HEK293 (cell line): ENCODE results near the gene CATSPERD.
A peak's percentile ranks its signal among the peaks of the same experiment; 100 is the strongest.

ENCODE experiments used
- CTCF ChIA-PET: fragments of 350-600 bp; formaldehyde crosslinking; extraction: SDS; loops from one replicate; lab custom pipeline; 2021; ENCODE audit warnings: antibody characterized with exemption; lab: Yijun Ruan, JAX
- POLR2A ChIA-PET: fragments of 300-600 bp; formaldehyde crosslinking; extraction: SDS; loops from one replicate; lab custom pipeline; 2020; ENCODE audit warnings: antibody characterized with exemption, inconsistent platforms; lab: Yijun Ruan, JAX
- H3K27ac ChIP-seq: fragments of 200-500 bp; sonication (Bioruptor generic); 2 replicates; pipeline ENCODE4 v1.5.1; 2014; ENCODE audit warnings: low read depth, low read length, control low read depth, inconsistent platforms; ENCODE audit errors: extremely low read depth
- H3K36me3 ChIP-seq, 2 experiments: fragments of 200-500 bp in 1 of 2; sonication (Bioruptor generic) in 1 of 2; 1 replicate in 1 of 2; 2 replicates in 1 of 2; pipeline ENCODE4 v1.5.1; 2014 to 2017; ENCODE audit warnings: inconsistent platforms in 2 of 2, low read length in 2 of 2; ENCODE audit not compliant: control insufficient read depth in 2 of 2, insufficient read depth in 1 of 2
- H3K4me1 ChIP-seq: fragments of 200-500 bp; sonication (Bioruptor generic); 2 replicates; pipeline ENCODE4 v1.5.1; 2014; ENCODE audit warnings: mild to moderate bottlenecking, low read length, inconsistent platforms; ENCODE audit not compliant: control insufficient read depth, insufficient read depth
- H3K4me3 ChIP-seq: 2 replicates; pipeline ENCODE4 v1.5.1; 2011; ENCODE audit warnings: low read depth, mild to moderate bottlenecking, control low read depth, low read length, moderate library complexity
- H3K9me3 ChIP-seq: fragments of 200-500 bp; sonication (Bioruptor generic); 2 replicates; pipeline ENCODE4 v1.5.1; 2014; ENCODE audit warnings: low read depth, low read length, inconsistent platforms; ENCODE audit not compliant: control insufficient read depth, insufficient read depth
- EGR2 ChIP-seq: fragments of 450-650 bp; formaldehyde crosslinking; IDR thresholded peaks from 2 replicates; pipeline ENCODE4 v1.5.1; 2016; ENCODE audit warnings: low read depth, missing biosample characterization, missing genetic modification characterization
- IKZF3 ChIP-seq: fragments of 450-650 bp; IDR thresholded peaks from 2 replicates; pipeline ENCODE4 v1.5.0; 2018; ENCODE audit warnings: missing biosample characterization, mild to moderate bottlenecking, missing genetic modification characterization, moderate library complexity
- KLF1 ChIP-seq: fragments of 450-650 bp; formaldehyde crosslinking; IDR thresholded peaks from 2 replicates; pipeline ENCODE4 v1.5.1; 2016; ENCODE audit warnings: missing biosample characterization, missing genetic modification characterization
- KLF8 ChIP-seq: fragments of 450-650 bp; formaldehyde crosslinking; IDR thresholded peaks from 2 replicates; pipeline ENCODE4 v1.5.1; 2016; ENCODE audit warnings: missing biosample characterization, missing genetic modification characterization
- KLF9 ChIP-seq: fragments of 450-650 bp; formaldehyde crosslinking; IDR thresholded peaks from 2 replicates; pipeline ENCODE4 v1.5.1; 2016; ENCODE audit warnings: missing biosample characterization, missing genetic modification characterization, low read depth
- RBAK ChIP-seq: fragments of 450-650 bp; formaldehyde crosslinking; IDR thresholded peaks from 2 replicates; pipeline ENCODE4 v1.5.1; 2016; ENCODE audit warnings: missing biosample characterization, missing genetic modification characterization
- SALL2 ChIP-seq: fragments of 450-650 bp; formaldehyde crosslinking; IDR thresholded peaks from 2 replicates; pipeline ENCODE4 v1.5.0; 2017; ENCODE audit warnings: missing biosample characterization, mild to moderate bottlenecking, missing genetic modification characterization, borderline replicate concordance
- SCRT2 ChIP-seq: fragments of 450-650 bp; formaldehyde crosslinking; IDR thresholded peaks from 2 replicates; pipeline ENCODE4 v1.5.1; 2016; ENCODE audit warnings: missing biosample characterization, missing genetic modification characterization
- SP7 ChIP-seq: fragments of 450-650 bp; formaldehyde crosslinking; IDR thresholded peaks from 2 replicates; pipeline ENCODE4 v1.5.1; 2016; ENCODE audit warnings: missing biosample characterization, missing genetic modification characterization
- ZIC2 ChIP-seq: fragments of 450-650 bp; formaldehyde crosslinking; IDR thresholded peaks from 2 replicates; pipeline ENCODE4 v1.5.1; 2016; ENCODE audit warnings: missing biosample characterization, missing genetic modification characterization
- ZNF10 ChIP-seq: fragments of 450-650 bp; formaldehyde crosslinking; IDR thresholded peaks from 2 replicates; pipeline ENCODE4 v1.5.1; 2017; ENCODE audit warnings: missing biosample characterization, missing genetic modification characterization
- ZNF223 ChIP-seq: fragments of 450-650 bp; formaldehyde crosslinking; IDR thresholded peaks from 2 replicates; pipeline ENCODE4 v1.5.1; 2016; ENCODE audit warnings: missing biosample characterization, missing genetic modification characterization
- ZNF24 ChIP-seq: fragments of 450-650 bp; formaldehyde crosslinking; IDR thresholded peaks from 2 replicates; pipeline ENCODE4 v1.5.1; 2016; ENCODE audit warnings: missing biosample characterization, missing genetic modification characterization
- ZNF302 ChIP-seq: fragments of 450-650 bp; formaldehyde crosslinking; IDR thresholded peaks from 2 replicates; pipeline ENCODE4 v1.5.1; 2016; ENCODE audit warnings: missing biosample characterization, missing genetic modification characterization, low read depth
- ZNF311 ChIP-seq: fragments of 450-650 bp; formaldehyde crosslinking; IDR thresholded peaks from 2 replicates; pipeline ENCODE4 v1.5.1; 2017; ENCODE audit warnings: missing biosample characterization, missing genetic modification characterization, borderline replicate concordance
- ZNF324 ChIP-seq: fragments of 450-650 bp; formaldehyde crosslinking; IDR thresholded peaks from 2 replicates; pipeline ENCODE4 v1.5.1; 2016; ENCODE audit warnings: missing biosample characterization, missing genetic modification characterization
- ZNF335 ChIP-seq: fragments of 450-650 bp; formaldehyde crosslinking; conservative IDR thresholded peaks from 2 replicates; pipeline ENCODE4 v1.5.1; 2016; ENCODE audit warnings: missing biosample characterization, missing genetic modification characterization
- ZNF366 ChIP-seq: fragments of 450-650 bp; formaldehyde crosslinking; conservative IDR thresholded peaks from 2 replicates; pipeline ENCODE4 v1.5.1; 2016; ENCODE audit warnings: missing biosample characterization, missing genetic modification characterization
- ZNF391 ChIP-seq: fragments of 450-650 bp; formaldehyde crosslinking; IDR thresholded peaks from 2 replicates; pipeline ENCODE4 v1.5.1; 2016; ENCODE audit warnings: low read depth, missing biosample characterization, missing genetic modification characterization, borderline replicate concordance
- ZNF530 ChIP-seq: fragments of 450-650 bp; formaldehyde crosslinking; IDR thresholded peaks from 2 replicates; pipeline ENCODE4 v1.5.1; 2016; ENCODE audit warnings: low read depth, missing biosample characterization, missing genetic modification characterization
- ZNF560 ChIP-seq: fragments of 450-650 bp; formaldehyde crosslinking; IDR thresholded peaks from 2 replicates; pipeline ENCODE4 v1.5.1; 2017; ENCODE audit warnings: missing biosample characterization, missing genetic modification characterization, borderline replicate concordance
- ZNF600 ChIP-seq: fragments of 450-650 bp; formaldehyde crosslinking; IDR thresholded peaks from 2 replicates; pipeline ENCODE4 v1.5.1; 2016; ENCODE audit warnings: missing biosample characterization, missing genetic modification characterization
- ZNF610 ChIP-seq: fragments of 450-650 bp; formaldehyde crosslinking; IDR thresholded peaks from 2 replicates; pipeline ENCODE4 v1.5.1; 2016; ENCODE audit warnings: missing biosample characterization, missing genetic modification characterization, borderline replicate concordance
- ZNF623 ChIP-seq: fragments of 450-650 bp; formaldehyde crosslinking; IDR thresholded peaks from 2 replicates; pipeline ENCODE4 v1.5.1; 2016; ENCODE audit warnings: missing biosample characterization, missing genetic modification characterization
- ZSCAN16 ChIP-seq: fragments of 450-650 bp; formaldehyde crosslinking; IDR thresholded peaks from 2 replicates; pipeline ENCODE4 v1.5.1; 2016; ENCODE audit warnings: missing biosample characterization, missing genetic modification characterization
- ZSCAN23 ChIP-seq: fragments of 450-650 bp; formaldehyde crosslinking; IDR thresholded peaks from 2 replicates; pipeline ENCODE4 v1.5.1; 2016; ENCODE audit warnings: missing biosample characterization, missing genetic modification characterization
- ZSCAN30 ChIP-seq: fragments of 450-650 bp; IDR thresholded peaks from 2 replicates; pipeline ENCODE4 v1.5.1; 2018; ENCODE audit warnings: missing biosample characterization, mild to moderate bottlenecking, missing genetic modification characterization, moderate library complexity
- TF ChIP-seq, protein P1 (sequence below): fragments of 450-650 bp; formaldehyde crosslinking; IDR thresholded peaks from 2 replicates; pipeline ENCODE4 v1.5.1; 2016; ENCODE audit warnings: missing biosample characterization, missing genetic modification characterization
- TF ChIP-seq, protein P2 (sequence below): fragments of 450-650 bp; formaldehyde crosslinking; IDR thresholded peaks from 2 replicates; pipeline ENCODE4 v1.5.1; 2016; ENCODE audit warnings: missing biosample characterization, missing genetic modification characterization
- TF ChIP-seq, protein P3 (sequence below): fragments of 450-650 bp; IDR thresholded peaks from 2 replicates; pipeline ENCODE4 v1.5.1; 2018; ENCODE audit warnings: missing biosample characterization, missing genetic modification characterization
- TF ChIP-seq, protein P4 (sequence below): fragments of 450-650 bp; formaldehyde crosslinking; IDR thresholded peaks from 2 replicates; pipeline ENCODE4 v1.5.1; 2016; ENCODE audit warnings: missing biosample characterization, missing genetic modification characterization
- TF ChIP-seq, protein P5 (sequence below): fragments of 450-650 bp; formaldehyde crosslinking; IDR thresholded peaks from 2 replicates; pipeline ENCODE4 v1.5.1; 2016; ENCODE audit warnings: missing biosample characterization, missing genetic modification characterization

Gene CATSPERD

DNA sequence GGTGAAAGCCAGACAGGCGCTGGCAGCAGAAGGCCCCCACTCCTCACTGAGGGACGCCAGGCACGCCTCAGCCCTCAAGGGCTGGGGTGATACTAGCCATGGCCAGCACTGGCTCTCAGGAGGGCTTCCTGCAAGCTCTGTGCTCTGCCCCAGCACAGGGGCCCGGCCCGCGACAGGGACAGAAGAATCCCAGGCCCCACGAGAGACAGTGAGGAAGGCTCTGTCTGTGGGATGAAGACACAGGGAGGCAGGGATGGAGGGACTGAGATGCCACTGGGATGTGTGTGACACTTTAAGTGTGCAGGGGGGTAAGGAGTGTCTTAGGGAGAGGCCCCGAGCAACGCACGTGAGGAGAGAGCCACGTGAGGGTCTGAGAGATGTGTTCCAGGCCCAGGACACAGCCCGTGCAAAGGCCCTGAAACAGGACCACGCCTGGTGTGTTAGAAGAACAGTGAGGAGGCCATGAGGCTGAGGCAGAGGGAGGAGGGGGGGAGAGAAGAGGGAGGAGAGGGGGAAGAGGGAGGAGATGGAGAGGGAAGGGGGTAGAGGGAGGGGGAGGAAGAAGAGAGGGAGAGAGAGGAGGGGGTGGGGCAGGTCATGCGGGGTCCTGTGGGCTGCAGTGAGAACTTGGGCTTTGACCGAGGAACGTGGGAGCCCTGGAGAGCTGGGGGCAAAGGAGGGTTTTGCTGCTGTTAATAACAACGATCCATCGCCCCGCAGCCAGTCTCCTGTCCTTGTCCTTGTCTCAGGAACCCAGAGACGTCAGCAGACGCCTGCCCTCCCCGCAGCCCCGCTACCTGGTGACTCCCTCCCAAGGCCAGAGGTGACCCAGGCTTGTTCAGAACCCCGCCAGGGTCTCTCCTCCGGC lies 23.2 kb upstream of the CATSPERD start:
- ChIA-PET CTCF (interaction anchor here (0.7 to 1.2 kb wide), 3 partner anchors 10 to 107 kb away, joined by 3 to 4 read pairs (median 4); no protein-coding TSS in a partner anchor), POLR2A (interaction anchor here (0.7 to 3.0 kb wide), 7 partner anchors 7 to 107 kb away, joined by 3 to 12 read pairs (median 5); partner anchors contain the start of genes CATSPERD, LONP1, NRTN and RPL36)
- Histone ChIP-seq H3K9me3 (no peaks in the 10 kb centered on the region), H3K27ac (peak overlapping the region; percentile 66), H3K4me3 (no peak overlapping the region), H3K36me3 (peaks cover 17 to 74% of the 10 kb centered on the region in 2 experiments; a peak in 2 of 3 replicates), H3K4me1 (no peaks in the 10 kb centered on the region; the same call in 1 of the 2 replicates)
- TF ChIP-seq ZNF223 (tag by site-specific recombination) (peak; percentile 97), ZNF302 (tag by site-specific recombination) (no peak), ZSCAN23 (tag by site-specific recombination) (peak; percentile 64; the same call in 1 of the 2 replicates), KLF8 (peak; percentile 86), ZNF366 (tag by site-specific recombination) (peak; percentile 86), ZIC2 (tag by site-specific recombination) (0 out of 2 replicates have a peak, but pooled peaks have one; percentile 6), SALL2 (no peak), ZNF610 (tag by site-specific recombination) (peak; percentile 91; the same call in 1 of the 2 replicates), KLF1 (peak; percentile 82), SP7 (peak; percentile 31), ZNF10 (tag by site-specific recombination) (peak; percentile 5; the same call in 1 of the 2 replicates), IKZF3 (tag by site-specific recombination) (peak; percentile 74), KLF9 (0 out of 2 replicates have a peak, but pooled peaks have one; percentile 25), ZNF335 (tag by site-specific recombination) (0 out of 2 replicates have a peak, but pooled peaks have one; percentile 24), EGR2 (peak; percentile 82), ZNF600 (tag by site-specific recombination) (peak; percentile 91), RBAK (tag by site-specific recombination) (no peak), ZNF324 (0 out of 2 replicates have a peak, but pooled peaks have one; percentile 31), ZNF623 (tag by site-specific recombination) (peak; percentile 100), ZSCAN16 (tag by site-specific recombination) (no peak), ZNF560 (tag by site-specific recombination) (no peak), ZNF24 (tag by site-specific recombination) (peak; percentile 62; the same call in 1 of the 2 replicates), SCRT2 (no peak), ZNF530 (tag by site-specific recombination) (no peak), ZSCAN30 (peak; percentile 96), ZNF311 (tag by site-specific recombination) (no peak), ZNF391 (tag by site-specific recombination) (peak; percentile 68; the same call in 1 of the 2 replicates)
- TF ChIP-seq, protein P1, sequence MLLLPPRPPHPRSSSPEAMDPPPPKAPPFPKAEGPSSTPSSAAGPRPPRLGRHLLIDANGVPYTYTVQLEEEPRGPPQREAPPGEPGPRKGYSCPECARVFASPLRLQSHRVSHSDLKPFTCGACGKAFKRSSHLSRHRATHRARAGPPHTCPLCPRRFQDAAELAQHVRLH: peak; percentile 67; the same call in 1 of the 2 replicates
- TF ChIP-seq, protein P2, sequence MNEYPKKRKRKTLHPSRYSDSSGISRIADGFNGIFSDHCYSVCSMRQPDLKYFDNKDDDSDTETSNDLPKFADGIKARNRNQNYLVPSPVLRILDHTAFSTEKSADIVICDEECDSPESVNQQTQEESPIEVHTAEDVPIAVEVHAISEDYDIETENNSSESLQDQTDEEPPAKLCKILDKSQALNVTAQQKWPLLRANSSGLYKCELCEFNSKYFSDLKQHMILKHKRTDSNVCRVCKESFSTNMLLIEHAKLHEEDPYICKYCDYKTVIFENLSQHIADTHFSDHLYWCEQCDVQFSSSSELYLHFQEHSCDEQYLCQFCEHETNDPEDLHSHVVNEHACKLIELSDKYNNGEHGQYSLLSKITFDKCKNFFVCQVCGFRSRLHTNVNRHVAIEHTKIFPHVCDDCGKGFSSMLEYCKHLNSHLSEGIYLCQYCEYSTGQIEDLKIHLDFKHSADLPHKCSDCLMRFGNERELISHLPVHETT (tag by site-specific recombination): peak; percentile 46
- TF ChIP-seq, protein P3, sequence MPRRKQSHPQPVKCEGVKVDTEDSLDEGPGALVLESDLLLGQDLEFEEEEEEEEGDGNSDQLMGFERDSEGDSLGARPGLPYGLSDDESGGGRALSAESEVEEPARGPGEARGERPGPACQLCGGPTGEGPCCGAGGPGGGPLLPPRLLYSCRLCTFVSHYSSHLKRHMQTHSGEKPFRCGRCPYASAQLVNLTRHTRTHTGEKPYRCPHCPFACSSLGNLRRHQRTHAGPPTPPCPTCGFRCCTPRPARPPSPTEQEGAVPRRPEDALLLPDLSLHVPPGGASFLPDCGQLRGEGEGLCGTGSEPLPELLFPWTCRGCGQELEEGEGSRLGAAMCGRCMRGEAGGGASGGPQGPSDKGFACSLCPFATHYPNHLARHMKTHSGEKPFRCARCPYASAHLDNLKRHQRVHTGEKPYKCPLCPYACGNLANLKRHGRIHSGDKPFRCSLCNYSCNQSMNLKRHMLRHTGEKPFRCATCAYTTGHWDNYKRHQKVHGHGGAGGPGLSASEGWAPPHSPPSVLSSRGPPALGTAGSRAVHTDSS (tag by site-specific recombination): peak; percentile 16
- TF ChIP-seq, protein P4, sequence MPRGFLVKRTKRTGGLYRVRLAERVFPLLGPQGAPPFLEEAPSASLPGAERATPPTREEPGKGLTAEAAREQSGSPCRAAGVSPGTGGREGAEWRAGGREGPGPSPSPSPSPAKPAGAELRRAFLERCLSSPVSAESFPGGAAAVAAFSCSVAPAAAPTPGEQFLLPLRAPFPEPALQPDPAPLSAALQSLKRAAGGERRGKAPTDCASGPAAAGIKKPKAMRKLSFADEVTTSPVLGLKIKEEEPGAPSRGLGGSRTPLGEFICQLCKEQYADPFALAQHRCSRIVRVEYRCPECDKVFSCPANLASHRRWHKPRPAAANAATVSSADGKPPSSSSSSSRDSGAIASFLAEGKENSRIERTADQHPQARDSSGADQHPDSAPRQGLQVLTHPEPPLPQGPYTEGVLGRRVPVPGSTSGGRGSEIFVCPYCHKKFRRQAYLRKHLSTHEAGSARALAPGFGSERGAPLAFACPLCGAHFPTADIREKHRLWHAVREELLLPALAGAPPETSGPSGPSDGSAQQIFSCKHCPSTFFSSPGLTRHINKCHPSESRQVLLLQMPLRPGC (tag by site-specific recombination): peak; percentile 70; the same call in 1 of the 2 replicates
- TF ChIP-seq, protein P5, sequence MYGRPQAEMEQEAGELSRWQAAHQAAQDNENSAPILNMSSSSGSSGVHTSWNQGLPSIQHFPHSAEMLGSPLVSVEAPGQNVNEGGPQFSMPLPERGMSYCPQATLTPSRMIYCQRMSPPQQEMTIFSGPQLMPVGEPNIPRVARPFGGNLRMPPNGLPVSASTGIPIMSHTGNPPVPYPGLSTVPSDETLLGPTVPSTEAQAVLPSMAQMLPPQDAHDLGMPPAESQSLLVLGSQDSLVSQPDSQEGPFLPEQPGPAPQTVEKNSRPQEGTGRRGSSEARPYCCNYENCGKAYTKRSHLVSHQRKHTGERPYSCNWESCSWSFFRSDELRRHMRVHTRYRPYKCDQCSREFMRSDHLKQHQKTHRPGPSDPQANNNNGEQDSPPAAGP (tag by site-specific recombination): peak; percentile 91
